Mucosa of rectum (tissue), 2 donors: ENCODE data around the gene RBP3.

Experiments used
- H3K27ac ChIP-seq, 2 donors: one replicate each; pipeline ENCODE4 v1.7.0; 2013; ENCODE audit warnings: inconsistent platforms in 2 of 2, low read depth in 2 of 2, low read length in 2 of 2
- H3K27me3 ChIP-seq, 2 donors: one replicate each; pipeline ENCODE4 v1.7.0; 2013; ENCODE audit warnings: low read length in 2 of 2; ENCODE audit not compliant: control insufficient read depth in 2 of 2, insufficient read depth in 2 of 2
- H3K36me3 ChIP-seq, 2 donors: one replicate each; pipeline ENCODE4 v1.7.0; 2013; ENCODE audit warnings: low read length in 2 of 2; ENCODE audit not compliant: control insufficient read depth in 2 of 2, insufficient read depth in 2 of 2
- H3K4me1 ChIP-seq, 2 donors: one replicate each; pipeline ENCODE4 v1.7.0; 2013; ENCODE audit warnings: low read length in 2 of 2, mild to moderate bottlenecking in 1 of 2; ENCODE audit not compliant: control insufficient read depth in 2 of 2, insufficient read depth in 2 of 2
- H3K4me3 ChIP-seq, 2 donors: one replicate each; pipeline ENCODE4 v1.7.0; 2013; ENCODE audit warnings: low read length in 2 of 2
- H3K9ac ChIP-seq, 2 donors: one replicate each; pipeline ENCODE4 v1.7.0; 2013; ENCODE audit warnings: low read length in 2 of 2, low read depth in 1 of 2, mild to moderate bottlenecking in 1 of 2
- H3K9me3 ChIP-seq, 2 donors: one replicate each; pipeline ENCODE4 v1.7.0; 2013; ENCODE audit warnings: low read length in 2 of 2; ENCODE audit not compliant: control insufficient read depth in 2 of 2
- donor health status: healthy.
- donor health status: Normal muscosa, but diverticular disease.

The RBP3 gene

DNA sequence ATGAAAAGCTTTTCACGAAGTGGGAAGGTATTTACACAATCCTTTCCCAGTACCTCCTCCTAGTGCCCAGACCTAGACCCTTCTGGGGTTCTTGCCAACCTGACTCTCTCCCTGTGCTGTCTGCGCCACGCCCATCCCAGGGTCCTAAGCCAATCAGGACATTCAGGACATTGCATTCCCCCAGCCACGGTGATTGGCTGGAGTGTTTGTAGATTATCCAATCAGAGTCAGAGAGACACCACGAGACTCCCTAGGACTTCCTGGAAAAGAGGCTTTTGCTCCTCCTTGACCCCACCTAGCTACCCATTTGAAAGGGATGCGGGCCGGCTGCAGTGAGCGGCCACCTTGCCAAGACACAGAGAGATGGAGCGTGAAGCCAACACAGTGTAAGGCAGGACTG is 29.5 kb upstream of the RBP3 start:
- Histone ChIP-seq H3K4me3 (no peak overlapping the region), H3K4me1 (no peaks in the 10 kb centered on the region), H3K9ac (no peak overlapping the region), H3K27me3 (no peaks in the 10 kb centered on the region), H3K36me3 (no peaks in the 10 kb centered on the region), H3K27ac (no peak overlapping the region), H3K9me3 (no peaks in the 10 kb centered on the region)

DNA sequence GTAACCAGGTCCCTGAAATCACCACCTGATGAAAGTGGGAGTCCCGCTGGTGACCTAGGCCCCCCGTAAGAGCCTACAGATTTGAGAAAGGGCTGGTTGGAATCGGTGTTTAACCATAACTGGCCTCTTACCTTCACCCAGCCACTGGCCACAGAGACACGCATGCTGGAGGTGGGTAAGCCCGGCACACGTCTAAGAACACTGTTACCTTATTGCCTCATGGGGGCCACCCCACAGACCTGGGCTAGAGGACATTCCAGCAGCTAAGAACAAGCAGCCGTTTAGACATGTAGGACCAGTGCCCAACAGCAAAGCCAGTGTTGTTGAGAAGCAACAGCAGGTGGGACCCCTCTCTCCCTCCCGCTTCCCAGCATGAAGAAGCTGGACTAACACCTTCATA is 28.4 kb upstream of the RBP3 start:
- Histone ChIP-seq H3K9me3 (no peaks in the 10 kb centered on the region), H3K9ac (no peak overlapping the region)

DNA sequence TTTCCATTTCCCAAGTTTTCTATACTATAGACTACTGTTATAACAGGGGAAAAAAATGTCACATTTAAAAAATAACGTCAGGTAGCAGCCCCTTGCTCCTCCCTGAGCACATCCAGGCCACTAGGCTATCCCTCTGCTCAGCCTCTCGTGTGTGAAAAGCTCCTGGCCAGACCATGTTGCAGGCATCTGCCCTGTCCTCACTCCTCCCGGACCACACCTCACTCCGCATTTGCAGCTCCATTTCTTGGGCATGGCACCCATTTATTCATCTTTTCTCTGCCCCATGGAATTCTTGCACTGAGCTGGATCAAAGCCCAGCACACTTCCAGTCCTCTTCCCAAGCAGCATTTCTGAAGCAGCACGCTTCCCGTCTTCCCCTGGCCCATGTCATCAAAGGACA is 27.4 kb upstream of the RBP3 start:
- no peak overlapping the region for H3K27ac ChIP-seq
- no peak overlapping the region for H3K4me3 ChIP-seq
- no peaks in the 10 kb centered on the region for H3K27me3 ChIP-seq
- no peak overlapping the region for H3K9ac ChIP-seq
- H3K36me3 ChIP-seq, result no peaks in the 10 kb centered on the region
- no peaks in the 10 kb centered on the region for H3K4me1 ChIP-seq
- no peaks in the 10 kb centered on the region for H3K9me3 ChIP-seq

More for the DNA sequence above, 28.4 kb upstream of the RBP3 start:
- Histone ChIP-seq H3K4me3 (no peak overlapping the region), H3K27me3 (no peaks in the 10 kb centered on the region), H3K4me1 (no peaks in the 10 kb centered on the region), H3K36me3 (no peaks in the 10 kb centered on the region), H3K27ac (no peak overlapping the region)

DNA sequence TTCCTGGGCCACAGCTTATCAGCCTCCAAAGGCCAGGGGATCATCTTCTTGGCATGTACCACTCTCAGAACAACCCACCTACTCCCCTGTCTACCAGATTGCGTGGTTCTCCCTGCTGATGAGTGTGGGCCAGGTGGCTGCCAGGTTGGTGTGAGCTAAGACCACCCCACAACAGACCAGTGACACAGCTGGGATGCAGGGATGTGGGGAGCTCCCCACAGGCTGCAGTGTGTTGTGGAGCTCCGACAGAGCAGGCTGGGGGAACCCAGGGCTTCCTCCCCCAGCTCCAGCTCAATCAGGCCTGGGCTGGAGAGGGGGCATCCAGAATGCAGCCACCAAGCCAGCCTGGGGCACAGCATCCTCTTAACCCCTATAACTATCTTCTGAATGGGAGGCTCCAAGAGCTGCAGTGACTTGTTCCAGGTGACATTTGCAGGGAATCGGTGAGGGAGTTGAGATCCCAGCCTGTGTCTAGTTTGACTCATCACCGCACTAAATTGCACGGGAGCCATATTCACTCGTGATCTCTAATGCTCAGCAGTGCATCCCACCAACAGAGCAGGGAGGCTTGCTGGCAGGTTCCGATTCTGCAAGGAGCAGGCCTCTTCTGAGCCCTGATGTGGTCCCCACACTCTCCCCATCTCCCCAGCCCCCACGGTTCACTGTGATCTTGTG is 26.5 kb upstream of the RBP3 start:
- Histone ChIP-seq H3K4me1 (no peaks in the 10 kb centered on the region), H3K9me3 (no peaks in the 10 kb centered on the region), H3K27ac (no peak overlapping the region), H3K9ac (no peak overlapping the region), H3K4me3 (no peak overlapping the region), H3K27me3 (no peaks in the 10 kb centered on the region), H3K36me3 (no peaks in the 10 kb centered on the region)

DNA sequence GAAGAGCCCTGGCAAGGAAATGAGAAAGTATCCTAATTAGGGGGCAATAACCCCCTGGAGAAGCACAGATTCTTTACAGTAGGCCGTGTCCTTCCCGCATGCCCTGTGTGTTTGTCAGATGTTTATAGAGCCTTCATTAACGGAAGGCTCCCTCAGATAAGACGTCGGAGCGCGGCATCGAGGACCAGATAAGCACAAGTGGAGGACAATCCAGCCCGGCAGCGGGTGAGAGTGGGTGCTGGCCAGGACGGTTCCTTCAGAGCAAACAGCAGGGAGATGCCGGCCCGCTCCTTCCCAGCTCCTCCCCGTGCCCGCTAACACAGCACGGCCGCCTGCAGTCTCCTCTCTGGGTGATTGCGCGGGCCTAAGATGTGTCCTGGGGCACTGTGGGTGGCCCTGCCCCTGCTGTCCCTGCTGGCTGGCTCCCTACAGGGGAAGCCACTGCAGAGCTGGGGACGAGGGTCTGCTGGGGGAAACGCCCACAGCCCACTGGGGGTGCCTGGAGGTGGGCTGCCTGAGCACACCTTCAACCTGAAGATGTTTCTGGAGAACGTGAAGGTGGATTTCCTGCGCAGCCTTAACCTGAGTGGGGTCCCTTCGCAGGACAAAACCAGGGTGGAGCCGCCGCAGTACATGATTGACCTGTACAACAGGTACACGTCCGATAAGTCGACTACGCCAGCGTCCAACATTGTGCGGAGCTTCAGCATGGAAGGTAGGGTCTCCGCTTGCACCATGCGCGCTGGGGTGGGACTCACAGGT is 25.7 kb upstream of the RBP3 start, which contains the start of gene GDF2:
Gene GDF2, plus strand, starts transcription at position 155 of the 762 bp plus-strand sequence. Its CDS starts 215 bp downstream, at position 370.
- Histone ChIP-seq H3K4me1 (no peaks in the 10 kb centered on the region), H3K27ac (no peak within 1 kb of the TSS), H3K9ac (no peak within 1 kb of the TSS), H3K4me3 (no peak within 1 kb of the TSS), H3K9me3 (no peaks in the 10 kb centered on the region), H3K36me3 (no peaks in the 10 kb centered on the region), H3K27me3 (no peaks in the 10 kb centered on the region)

DNA sequence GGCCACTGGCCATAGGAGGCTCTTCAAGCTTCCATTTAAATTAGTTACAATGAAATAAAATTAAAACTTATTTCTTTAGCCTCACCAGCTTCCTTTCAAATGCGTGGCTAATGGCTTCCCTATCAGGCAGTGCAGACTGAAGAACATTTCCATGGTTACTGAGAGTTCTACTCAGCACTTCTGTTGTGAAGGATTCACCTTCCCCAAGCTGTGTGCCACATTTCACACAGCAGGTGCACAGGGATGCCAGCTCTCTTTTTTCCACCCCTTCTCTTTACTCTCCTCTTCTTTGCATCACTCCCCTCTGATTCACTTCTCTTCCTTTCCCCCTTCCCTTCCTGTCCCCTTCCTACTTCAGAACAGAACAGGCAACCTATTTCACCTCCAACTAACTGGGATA is 25.1 kb upstream of the RBP3 start:
- Histone ChIP-seq H3K27me3 (no peaks in the 10 kb centered on the region), H3K27ac (no peak overlapping the region), H3K9me3 (no peaks in the 10 kb centered on the region), H3K4me1 (no peaks in the 10 kb centered on the region), H3K4me3 (no peak overlapping the region), H3K36me3 (no peaks in the 10 kb centered on the region), H3K9ac (no peak overlapping the region)

DNA sequence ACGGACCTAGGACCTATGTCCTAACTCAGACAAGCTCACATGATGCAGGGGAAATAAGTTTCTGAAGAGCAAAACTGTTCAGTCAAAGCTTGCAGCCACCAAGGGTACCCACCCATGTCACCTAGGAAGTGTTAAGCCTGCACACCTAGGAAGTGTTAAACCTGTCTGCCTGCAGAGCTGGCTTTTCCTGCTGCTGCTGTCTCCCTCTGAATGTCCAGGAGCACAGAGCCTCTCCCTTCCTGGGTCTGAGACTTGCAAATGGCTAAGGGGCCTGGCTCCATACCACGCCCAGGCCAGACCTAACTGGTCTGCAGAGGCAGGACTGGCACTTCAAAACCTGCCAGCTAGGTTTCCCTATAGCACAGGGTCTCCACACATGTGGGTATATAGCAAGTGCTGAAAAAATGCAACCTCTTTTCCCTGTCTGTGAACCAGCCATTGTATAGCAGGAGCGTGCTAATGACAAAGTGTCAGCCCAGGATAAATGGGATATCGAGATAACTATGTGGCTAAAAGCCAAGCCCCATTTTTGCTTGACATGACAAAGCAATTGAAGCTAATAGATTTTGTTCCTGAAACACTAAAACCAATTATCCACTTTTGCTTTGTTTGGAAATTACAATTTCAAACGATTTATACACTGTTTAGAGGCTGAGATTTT is 24.4 kb upstream of the RBP3 start:
- H3K9ac ChIP-seq, result no peak overlapping the region
- no peaks in the 10 kb centered on the region for H3K27me3 ChIP-seq
- H3K9me3 ChIP-seq, result no peaks in the 10 kb centered on the region
- no peaks in the 10 kb centered on the region for H3K36me3 ChIP-seq
- H3K4me3 ChIP-seq, result no peak overlapping the region
- H3K4me1 ChIP-seq, result no peaks in the 10 kb centered on the region
- H3K27ac ChIP-seq, result no peak overlapping the region

DNA sequence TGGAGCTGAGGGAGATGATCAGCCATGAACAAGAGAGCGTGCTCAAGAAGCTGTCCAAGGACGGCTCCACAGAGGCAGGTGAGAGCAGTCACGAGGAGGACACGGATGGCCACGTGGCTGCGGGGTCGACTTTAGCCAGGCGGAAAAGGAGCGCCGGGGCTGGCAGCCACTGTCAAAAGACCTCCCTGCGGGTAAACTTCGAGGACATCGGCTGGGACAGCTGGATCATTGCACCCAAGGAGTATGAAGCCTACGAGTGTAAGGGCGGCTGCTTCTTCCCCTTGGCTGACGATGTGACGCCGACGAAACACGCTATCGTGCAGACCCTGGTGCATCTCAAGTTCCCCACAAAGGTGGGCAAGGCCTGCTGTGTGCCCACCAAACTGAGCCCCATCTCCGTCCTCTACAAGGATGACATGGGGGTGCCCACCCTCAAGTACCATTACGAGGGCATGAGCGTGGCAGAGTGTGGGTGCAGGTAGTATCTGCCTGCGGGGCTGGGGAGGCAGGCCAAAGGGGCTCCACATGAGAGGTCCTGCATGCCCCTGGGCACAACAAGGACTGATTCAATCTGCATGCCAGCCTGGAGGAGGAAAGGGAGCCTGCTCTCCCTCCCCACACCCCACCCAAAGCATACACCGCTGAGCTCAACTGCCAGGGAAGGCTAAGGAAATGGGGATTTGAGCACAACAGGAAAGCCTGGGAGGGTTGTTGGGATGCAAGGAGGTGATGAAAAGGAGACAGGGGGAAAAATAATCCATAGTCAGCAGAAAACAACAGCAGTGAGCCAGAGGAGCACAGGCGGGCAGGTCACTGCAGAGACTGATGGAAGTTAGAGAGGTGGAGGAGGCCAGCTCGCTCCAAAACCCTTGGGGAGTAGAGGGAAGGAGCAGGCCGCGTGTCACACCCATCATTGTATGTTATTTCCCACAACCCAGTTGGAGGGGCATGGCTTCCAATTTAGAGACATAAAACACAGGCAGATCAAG is 22.6 kb upstream of the RBP3 start:
- H3K27ac ChIP-seq, result no peak overlapping the region
- no peak overlapping the region for H3K9ac ChIP-seq
- no peaks in the 10 kb centered on the region for H3K36me3 ChIP-seq
- no peak overlapping the region for H3K4me3 ChIP-seq
- H3K27me3 ChIP-seq, result no peaks in the 10 kb centered on the region
- H3K9me3 ChIP-seq, result no peaks in the 10 kb centered on the region
- H3K4me1 ChIP-seq, result peaks cover 9 to 10% of the 10 kb centered on the region in 2 donors

DNA sequence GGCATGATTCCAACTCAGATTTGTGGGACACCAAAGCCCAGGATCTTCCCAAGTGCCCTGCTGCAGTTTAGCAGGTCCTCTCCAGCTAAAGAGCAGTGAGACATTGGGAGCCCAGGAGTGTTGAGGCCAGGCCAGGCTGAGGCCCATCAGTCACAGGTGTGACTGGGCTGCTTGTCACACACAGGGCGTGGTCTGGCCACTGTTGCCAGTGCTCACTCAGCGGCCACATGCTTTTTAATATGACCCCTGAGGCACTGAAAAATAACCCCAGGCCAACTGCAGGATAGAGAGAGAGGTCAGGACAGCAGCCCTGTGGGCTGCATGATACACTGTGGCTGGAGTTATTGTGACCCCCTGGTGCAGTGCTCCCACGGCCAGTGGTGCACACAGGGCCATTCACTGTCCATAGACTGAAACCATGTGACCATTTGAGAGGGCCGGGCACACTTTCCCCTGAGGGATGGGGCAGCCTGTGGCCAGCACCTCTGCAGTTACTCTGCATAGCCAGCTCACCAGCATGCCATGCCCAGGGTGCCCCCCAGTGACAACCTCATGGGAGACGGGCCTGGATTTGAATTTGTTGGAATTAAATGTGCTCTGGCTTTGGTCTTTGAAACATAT is 21.7 kb upstream of the RBP3 start:
- Histone ChIP-seq H3K4me1 (peaks cover 13 to 17% of the 10 kb centered on the region in 2 donors), H3K27ac (no peak overlapping the region), H3K9me3 (no peaks in the 10 kb centered on the region)

More for the DNA sequence above, 21.7 kb upstream of the RBP3 start:
- Histone ChIP-seq H3K4me3 (no peak overlapping the region), H3K27me3 (no peaks in the 10 kb centered on the region), H3K36me3 (no peaks in the 10 kb centered on the region), H3K9ac (no peak overlapping the region)
